Tibial artery (tissue), 4 donors: ENCODE measurements around the gene PHKA2.
"Not testable (repeated sequence)": the region's sequence is repeated elsewhere in the genome, so short reads cannot be mapped to it uniquely, and the experiment has no call there.

Experiments
- DNase-seq, 2 donors: peaks; one replicate each; pipeline ENCODE4 v3.0.0-alpha.2; 2019
- H3K27ac ChIP-seq, 2 donors: fragments of 200-600 bp; sonication (generic) in 1 of 2; 1 replicate in 1 of 2; 2 replicates in 1 of 2; pipeline ENCODE4 v1.5.1; 2018 to 2019; ENCODE audit warnings: mild to moderate bottlenecking in 1 of 2
- H3K27me3 ChIP-seq, 2 donors: fragments of 200-600 bp; sonication (generic) in 1 of 2; one replicate each; pipeline versions ENCODE4 v1.5.1 to v1.6.0; 2016 to 2019
- H3K36me3 ChIP-seq, 3 donors: fragments of 200-600 bp; sonication (generic) in 2 of 3; one replicate each; pipeline ENCODE4 v1.5.1; 2016 to 2019; ENCODE audit warnings: mild to moderate bottlenecking in 2 of 3
- H3K4me1 ChIP-seq, 4 donors: fragments of 200-600 bp; sonication (generic) in 2 of 4; 1 replicate in 3 of 4; 2 replicates in 1 of 4; pipeline ENCODE4 v1.5.1; 2016 to 2019
- H3K4me3 ChIP-seq, 2 donors: fragments of 200-600 bp; sonication (generic) in 1 of 2; 1 replicate in 1 of 2; 2 replicates in 1 of 2; pipeline ENCODE4 v1.5.1; 2018 to 2019; ENCODE audit warnings: mild to moderate bottlenecking in 2 of 2
- H3K9me3 ChIP-seq, 3 donors: fragments of 200-600 bp; sonication (generic) in 1 of 3; one replicate each; pipeline ENCODE4 v1.5.1; 2016 to 2019
- intact Hi-C: fragments of 100-400 bp; cut with DNase I; formaldehyde crosslinking; loops from one replicate; pipeline ENCODE4 v1.15.0; 2023; ENCODE audit warnings: low total_unique reads
- TF ChIP-seq, protein P1 (sequence below), 2 experiments: fragments of 200-600 bp in 1 of 2; fragments of 450-650 bp in 1 of 2; IDR thresholded peaks; one replicate each; pipeline ENCODE4 v1.5.1; 2017 to 2019; ENCODE audit warnings: antibody characterized with exemption in 2 of 2, mild to moderate bottlenecking in 1 of 2, moderate library complexity in 1 of 2

Gene PHKA2

DNA sequence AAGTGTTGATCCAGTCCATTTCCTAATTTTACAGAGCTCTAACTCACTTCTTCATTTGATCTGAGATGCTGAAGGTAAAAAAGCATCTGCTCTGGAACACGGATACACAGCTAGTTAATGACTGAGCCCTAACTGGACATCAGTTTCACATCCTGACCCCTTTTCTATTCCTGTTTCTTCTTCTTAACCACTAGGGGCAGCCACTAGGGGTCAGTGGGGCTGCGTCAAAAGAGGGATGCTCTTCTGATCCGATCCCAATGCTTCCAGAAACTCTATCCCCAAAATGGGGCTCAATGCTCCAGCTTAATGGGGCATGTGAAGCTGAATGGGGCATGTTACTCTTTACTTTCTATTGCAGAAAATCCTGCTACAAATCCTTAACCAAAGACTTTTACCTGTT is 33.4 kb upstream of the PHKA2 start:
- intact Hi-C loops, result no loop called here
- DNase-seq, result no peak
- Histone ChIP-seq H3K4me1 (no peaks in the 10 kb centered on the region), H3K9me3 (no peaks in the 10 kb centered on the region), H3K36me3 (no peaks in the 10 kb centered on the region), H3K27me3 (no peaks in the 10 kb centered on the region), H3K27ac (no peak overlapping the region), H3K4me3 (no peak overlapping the region)
- TF ChIP-seq, protein P1, sequence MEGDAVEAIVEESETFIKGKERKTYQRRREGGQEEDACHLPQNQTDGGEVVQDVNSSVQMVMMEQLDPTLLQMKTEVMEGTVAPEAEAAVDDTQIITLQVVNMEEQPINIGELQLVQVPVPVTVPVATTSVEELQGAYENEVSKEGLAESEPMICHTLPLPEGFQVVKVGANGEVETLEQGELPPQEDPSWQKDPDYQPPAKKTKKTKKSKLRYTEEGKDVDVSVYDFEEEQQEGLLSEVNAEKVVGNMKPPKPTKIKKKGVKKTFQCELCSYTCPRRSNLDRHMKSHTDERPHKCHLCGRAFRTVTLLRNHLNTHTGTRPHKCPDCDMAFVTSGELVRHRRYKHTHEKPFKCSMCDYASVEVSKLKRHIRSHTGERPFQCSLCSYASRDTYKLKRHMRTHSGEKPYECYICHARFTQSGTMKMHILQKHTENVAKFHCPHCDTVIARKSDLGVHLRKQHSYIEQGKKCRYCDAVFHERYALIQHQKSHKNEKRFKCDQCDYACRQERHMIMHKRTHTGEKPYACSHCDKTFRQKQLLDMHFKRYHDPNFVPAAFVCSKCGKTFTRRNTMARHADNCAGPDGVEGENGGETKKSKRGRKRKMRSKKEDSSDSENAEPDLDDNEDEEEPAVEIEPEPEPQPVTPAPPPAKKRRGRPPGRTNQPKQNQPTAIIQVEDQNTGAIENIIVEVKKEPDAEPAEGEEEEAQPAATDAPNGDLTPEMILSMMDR (IDR thresholded peaks at IDR 0.05), result peak; percentile 12 to 26

DNA sequence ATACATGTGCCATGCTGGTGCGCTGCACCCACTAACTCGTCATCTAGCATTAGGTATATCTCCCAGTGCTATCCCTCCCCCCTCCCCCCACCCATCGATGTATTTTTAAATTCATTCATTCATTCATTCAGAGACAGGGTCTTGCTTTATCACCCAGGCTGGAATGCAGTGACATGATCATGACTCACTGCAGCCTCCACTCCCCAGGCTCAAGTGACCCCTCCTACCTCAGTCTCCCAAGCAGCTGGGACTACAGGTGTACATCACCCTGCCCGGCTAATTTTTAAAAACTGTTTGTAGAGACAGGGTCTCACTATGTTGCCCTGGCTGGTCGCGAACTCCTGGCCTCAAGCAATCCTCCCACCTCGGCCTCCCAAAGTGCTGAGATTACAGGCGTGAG is 32.7 kb upstream of the PHKA2 start:
- H3K4me3 ChIP-seq, H3K36me3 ChIP-seq, H3K27me3 ChIP-seq, intact Hi-C loops, H3K4me1 ChIP-seq, H3K27ac ChIP-seq, DNase-seq, H3K9me3 ChIP-seq: not testable (repeated sequence)

DNA sequence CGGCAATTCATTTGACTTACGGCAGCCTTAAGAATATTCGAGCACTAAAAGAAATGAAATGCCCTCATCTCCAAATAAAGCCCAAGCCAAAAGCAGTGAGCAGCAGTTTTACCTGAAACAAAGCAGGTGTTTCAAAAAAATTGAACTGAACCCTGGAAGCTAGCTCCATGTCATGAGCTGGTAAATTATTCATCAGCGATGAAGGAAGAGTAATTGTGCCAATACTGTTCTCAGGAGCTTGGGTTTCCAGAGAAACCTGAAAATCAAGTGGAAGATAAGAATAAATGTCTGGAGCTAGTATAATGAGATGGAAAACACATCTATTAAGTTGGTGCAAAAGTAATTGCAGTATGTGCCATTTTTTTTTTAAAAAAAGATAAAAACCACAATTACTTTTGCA is 24.0 kb upstream of the PHKA2 start:
- no peaks in the 10 kb centered on the region for H3K27me3 ChIP-seq
- no peak for DNase-seq
- no peaks in the 10 kb centered on the region for H3K36me3 ChIP-seq
- no peaks in the 10 kb centered on the region for H3K4me1 ChIP-seq
- H3K4me3 ChIP-seq, result no peak overlapping the region
- intact Hi-C loops, result no loop called here
- H3K27ac ChIP-seq, result no peak overlapping the region
- TF ChIP-seq, protein P1 (IDR thresholded peaks at IDR 0.05), result no peak
- no peaks in the 10 kb centered on the region for H3K9me3 ChIP-seq

DNA sequence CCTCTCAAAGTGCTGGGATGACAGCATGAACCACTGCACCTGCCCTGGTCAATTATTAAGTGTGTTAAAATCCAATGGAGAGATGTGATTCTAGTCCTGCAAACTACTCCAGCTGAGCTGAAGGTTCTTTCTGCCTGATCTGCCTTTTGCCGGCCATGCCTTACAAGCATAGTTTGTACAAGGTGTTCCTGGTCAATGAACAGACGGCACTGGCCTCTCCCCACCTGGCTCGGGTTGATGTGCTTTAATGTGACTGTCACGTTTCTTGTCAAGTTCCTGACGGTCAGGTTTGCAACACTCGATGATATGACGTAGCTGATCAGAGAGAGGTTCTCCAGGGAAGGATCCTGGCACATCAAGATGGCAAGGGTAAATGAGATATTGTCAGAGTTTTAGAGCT is 23.1 kb upstream of the PHKA2 start:
- TF ChIP-seq, protein P1 (IDR thresholded peaks at IDR 0.05), result no peak

DNA sequence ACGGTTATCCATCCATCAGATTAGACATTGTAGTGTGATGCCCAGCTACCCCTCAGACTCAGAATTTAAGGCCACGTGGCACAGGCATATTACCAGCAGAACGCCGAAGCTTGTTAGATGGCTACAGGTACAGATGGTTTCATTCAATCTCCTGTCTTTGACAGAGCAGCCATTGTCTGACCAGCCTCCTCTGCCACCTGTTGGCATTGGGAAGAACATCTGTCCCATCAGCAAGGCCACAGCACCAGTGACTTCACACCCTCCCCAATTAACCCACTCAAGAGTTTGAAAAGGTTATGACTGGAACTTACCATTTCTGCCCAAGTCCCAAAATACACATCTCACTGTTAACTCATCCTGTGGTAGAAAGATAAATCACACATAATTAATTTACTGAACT is 22.0 kb upstream of the PHKA2 start:
- DNase-seq, result no peak
- Histone ChIP-seq H3K36me3 (no peaks in the 10 kb centered on the region), H3K27me3 (no peaks in the 10 kb centered on the region), H3K9me3 (no peaks in the 10 kb centered on the region), H3K4me1 (no peaks in the 10 kb centered on the region), H3K4me3 (no peak overlapping the region), H3K27ac (no peak overlapping the region)
- intact Hi-C loops, result no loop called here
- TF ChIP-seq, protein P1 (IDR thresholded peaks at IDR 0.05), result no peak

More for the DNA sequence above, 23.1 kb upstream of the PHKA2 start:
- no peak for DNase-seq
- Histone ChIP-seq H3K4me3 (no peak overlapping the region), H3K4me1 (no peaks in the 10 kb centered on the region), H3K27me3 (no peaks in the 10 kb centered on the region), H3K36me3 (no peaks in the 10 kb centered on the region), H3K27ac (no peak overlapping the region), H3K9me3 (no peaks in the 10 kb centered on the region)
- intact Hi-C loops, result no loop called here

DNA sequence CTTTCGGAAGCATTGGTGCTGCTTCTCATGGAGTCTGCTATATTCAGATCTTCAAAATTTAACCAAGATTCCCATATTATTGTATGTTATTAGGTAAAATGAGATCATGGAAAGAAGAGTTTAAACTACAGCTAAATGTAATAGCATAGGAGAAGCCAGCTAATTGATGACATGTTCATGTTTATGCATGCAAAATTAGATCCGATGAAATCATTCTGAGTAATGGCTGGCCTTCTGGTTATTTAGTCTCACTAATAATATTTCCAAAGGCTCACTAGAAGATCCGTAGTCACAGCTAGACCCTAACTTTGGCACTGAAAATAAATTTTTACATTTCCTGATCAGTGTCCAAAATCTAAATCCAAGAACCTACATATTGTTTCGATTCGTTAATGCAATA is 19.8 kb upstream of the PHKA2 start:
- H3K27ac ChIP-seq, result no peak overlapping the region
- TF ChIP-seq, protein P1 (IDR thresholded peaks at IDR 0.05), result no peak
- no peak for DNase-seq
- no peak overlapping the region for H3K4me3 ChIP-seq
- no peaks in the 10 kb centered on the region for H3K36me3 ChIP-seq
- H3K9me3 ChIP-seq, result no peaks in the 10 kb centered on the region
- intact Hi-C loops, result no loop called here
- no peaks in the 10 kb centered on the region for H3K27me3 ChIP-seq
- peaks cover 0 to 13% (median 0%) of the 10 kb centered on the region in 4 donors for H3K4me1 ChIP-seq
